Fibroblast of peridontal ligament (primary cell): ENCODE data around the gene SPEF2.
"Not testable (repeated sequence)": the region's sequence is repeated elsewhere in the genome, so short reads cannot be mapped to it uniquely, and the experiment has no call there.

Experiments
- DNase-seq: peaks from one replicate; pipeline ENCODE4 v3.0.0-alpha.2; 2010; ENCODE audit errors: extremely low read depth

Gene SPEF2

GRCh38 chr5:35853631-35854030 is 236.0 kb downstream of the SPEF2 start:
- no peak for DNase-seq

- DNase-seq: no peak
Observed at GRCh38 chr5:35854248-35854647, 236.6 kb downstream of the SPEF2 start.

GRCh38 chr5:35855187-35855586 is 237.5 kb downstream of the SPEF2 start:
- no peak for DNase-seq

- DNase-seq: not testable (repeated sequence)
Observed at GRCh38 chr5:35856186-35856764, 238.6 kb downstream of the SPEF2 start.

- peak; percentile 59 for DNase-seq
Observed at GRCh38 chr5:35856765-35857351, 239.2 kb downstream of the SPEF2 start, which contains the start of gene IL7R. Gene IL7R, plus strand, starts transcription at chr5:35856891. Its CDS starts 87 bp downstream, at chr5:35856978.

- DNase-seq: peak; percentile 90
Observed at GRCh38 chr5:35857606-35858205, 240.0 kb downstream of the SPEF2 start.

GRCh38 chr5:35859101-35859661 is 241.5 kb downstream of the SPEF2 start:
- DNase-seq: peak; percentile 79

GRCh38 chr5:35860686-35861085 is 243.0 kb downstream of the SPEF2 start:
- no peak for DNase-seq

- DNase-seq: no peak
Observed at GRCh38 chr5:35861718-35862117, 244.1 kb downstream of the SPEF2 start.

GRCh38 chr5:35862126-35862525 is 244.5 kb downstream of the SPEF2 start:
- DNase-seq: no peak

- DNase-seq: no peak
Observed at GRCh38 chr5:35863159-35863558, 245.5 kb downstream of the SPEF2 start.
